GM21723 (cell line): Measurements from ENCODE around the gene PXDN.
"Not testable (repeated sequence)": the region's sequence is repeated elsewhere in the genome, so short reads cannot be mapped to it uniquely, and the experiment has no call there.

Experiments
- ATAC-seq: cut with Tn5 transposase; IDR thresholded peaks from one replicate; pipeline ENCODE4 v1.9.1; 2021; ENCODE audit warnings: mild to moderate bottlenecking, moderate library complexity; ENCODE audit not compliant: unreplicated experiment

The PXDN gene, protein sequence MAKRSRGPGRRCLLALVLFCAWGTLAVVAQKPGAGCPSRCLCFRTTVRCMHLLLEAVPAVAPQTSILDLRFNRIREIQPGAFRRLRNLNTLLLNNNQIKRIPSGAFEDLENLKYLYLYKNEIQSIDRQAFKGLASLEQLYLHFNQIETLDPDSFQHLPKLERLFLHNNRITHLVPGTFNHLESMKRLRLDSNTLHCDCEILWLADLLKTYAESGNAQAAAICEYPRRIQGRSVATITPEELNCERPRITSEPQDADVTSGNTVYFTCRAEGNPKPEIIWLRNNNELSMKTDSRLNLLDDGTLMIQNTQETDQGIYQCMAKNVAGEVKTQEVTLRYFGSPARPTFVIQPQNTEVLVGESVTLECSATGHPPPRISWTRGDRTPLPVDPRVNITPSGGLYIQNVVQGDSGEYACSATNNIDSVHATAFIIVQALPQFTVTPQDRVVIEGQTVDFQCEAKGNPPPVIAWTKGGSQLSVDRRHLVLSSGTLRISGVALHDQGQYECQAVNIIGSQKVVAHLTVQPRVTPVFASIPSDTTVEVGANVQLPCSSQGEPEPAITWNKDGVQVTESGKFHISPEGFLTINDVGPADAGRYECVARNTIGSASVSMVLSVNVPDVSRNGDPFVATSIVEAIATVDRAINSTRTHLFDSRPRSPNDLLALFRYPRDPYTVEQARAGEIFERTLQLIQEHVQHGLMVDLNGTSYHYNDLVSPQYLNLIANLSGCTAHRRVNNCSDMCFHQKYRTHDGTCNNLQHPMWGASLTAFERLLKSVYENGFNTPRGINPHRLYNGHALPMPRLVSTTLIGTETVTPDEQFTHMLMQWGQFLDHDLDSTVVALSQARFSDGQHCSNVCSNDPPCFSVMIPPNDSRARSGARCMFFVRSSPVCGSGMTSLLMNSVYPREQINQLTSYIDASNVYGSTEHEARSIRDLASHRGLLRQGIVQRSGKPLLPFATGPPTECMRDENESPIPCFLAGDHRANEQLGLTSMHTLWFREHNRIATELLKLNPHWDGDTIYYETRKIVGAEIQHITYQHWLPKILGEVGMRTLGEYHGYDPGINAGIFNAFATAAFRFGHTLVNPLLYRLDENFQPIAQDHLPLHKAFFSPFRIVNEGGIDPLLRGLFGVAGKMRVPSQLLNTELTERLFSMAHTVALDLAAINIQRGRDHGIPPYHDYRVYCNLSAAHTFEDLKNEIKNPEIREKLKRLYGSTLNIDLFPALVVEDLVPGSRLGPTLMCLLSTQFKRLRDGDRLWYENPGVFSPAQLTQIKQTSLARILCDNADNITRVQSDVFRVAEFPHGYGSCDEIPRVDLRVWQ (N-terminal part only)

DNA sequence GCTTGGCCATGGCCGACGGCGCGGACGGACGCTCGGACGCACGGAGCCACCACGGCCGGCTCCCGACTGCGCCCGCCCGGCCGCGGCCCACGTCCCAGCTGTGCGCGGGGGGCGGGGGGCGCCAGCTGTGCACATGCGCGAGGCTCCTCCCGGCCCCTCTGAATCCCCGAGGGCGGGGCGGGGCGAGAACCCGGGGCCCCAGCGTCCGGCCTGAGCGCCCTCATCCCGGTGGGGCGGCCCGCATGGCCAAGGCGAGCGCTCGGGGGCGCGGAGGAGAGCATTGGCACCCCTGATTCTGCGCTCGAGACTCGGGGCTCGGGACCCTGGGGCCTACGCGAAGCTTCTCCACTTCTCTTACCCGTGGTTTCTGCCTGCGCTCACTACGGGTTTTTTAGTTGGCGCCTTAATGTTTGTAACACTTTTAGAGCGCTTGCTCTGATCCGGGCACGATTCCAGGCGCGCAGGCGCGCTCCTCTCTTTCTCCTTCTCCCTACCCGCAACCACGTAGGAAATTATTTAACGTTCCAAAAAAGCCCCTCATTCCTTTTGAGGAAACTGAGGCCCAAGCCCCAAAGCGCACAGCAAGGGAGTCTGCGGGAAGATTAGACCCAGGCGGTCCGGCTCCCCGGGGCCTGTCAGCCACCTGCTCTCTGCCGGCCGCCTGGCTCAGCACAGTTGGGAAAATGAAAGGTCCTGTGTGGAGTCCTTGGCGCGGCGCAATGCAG, at the start of gene PXDN:
Gene PXDN, minus strand, starts transcription at position 70 of the 725 bp plus-strand sequence. Its CDS starts 60 bp downstream, at position 10.
- no peak for ATAC-seq

DNA sequence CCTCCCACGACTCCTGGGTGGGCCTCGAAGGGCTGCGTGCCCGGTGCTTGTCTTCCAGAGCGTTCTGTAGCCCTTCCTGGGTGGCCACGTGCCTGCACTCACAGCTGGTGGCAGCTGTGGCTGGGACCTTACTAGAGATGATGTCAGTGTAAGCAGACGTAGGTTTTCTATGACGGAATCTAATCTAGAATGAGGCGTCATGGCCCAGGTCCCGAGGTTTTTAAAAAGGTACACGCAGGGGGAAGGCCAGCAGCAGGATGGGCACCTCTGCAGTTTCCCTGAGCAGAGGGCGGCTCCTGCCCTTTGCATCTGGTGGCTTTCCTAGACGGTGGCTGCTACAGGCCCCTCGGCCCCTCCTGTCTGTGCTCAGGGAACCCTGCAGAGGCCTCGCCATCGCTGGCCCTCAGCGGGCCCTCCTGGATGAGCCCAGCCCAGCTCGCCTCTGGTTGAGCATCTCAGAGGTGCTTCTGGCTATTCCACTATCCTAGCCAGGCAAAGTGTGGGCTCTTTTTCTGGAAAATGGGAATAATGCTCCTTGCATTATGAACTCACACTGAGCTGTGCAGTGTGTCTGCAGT, 49.6 kb upstream of the PXDN start:
- no peak for ATAC-seq

DNA sequence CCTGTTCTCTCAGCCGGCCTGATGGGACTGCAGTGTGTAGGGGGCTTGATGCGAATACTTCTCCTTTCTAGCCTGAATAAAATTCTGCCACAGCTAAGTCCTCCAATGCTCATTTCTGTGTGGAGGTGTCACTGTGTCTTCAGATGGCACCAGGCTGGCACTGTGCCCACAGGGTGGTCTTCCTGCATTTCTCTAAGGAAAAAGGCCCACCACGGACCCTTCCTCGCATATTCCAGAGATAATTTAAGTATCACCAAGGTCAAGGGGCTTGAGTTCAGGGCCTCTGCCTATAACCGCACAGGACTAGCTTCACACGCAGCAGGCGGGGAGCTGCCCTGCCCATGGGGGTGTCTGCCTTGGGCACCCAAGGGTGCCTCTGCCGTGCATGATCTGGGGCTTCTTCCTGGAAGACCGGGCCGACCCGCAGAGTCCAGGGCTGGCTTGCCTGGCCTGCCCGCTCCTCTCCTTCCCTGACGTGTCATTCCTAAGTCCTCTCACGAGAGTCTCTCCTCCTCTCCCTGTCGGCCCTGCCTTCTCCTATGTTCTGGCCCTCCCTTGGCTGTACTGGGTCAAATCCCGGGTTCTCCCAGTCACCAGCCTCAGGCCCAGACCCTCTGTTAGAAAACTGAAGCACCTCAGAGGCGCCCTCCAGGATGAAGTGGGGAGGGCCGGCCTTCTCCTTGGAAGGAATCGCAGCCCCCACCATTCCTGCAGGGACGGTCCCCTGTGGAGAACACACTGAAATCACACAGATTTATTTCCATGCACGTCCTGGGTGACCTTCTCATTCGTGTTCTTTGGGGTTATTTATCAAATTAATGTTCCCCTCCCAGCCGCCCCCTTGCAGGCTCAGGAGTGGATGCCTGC, 48.9 kb upstream of the PXDN start:
- ATAC-seq = no peak

DNA sequence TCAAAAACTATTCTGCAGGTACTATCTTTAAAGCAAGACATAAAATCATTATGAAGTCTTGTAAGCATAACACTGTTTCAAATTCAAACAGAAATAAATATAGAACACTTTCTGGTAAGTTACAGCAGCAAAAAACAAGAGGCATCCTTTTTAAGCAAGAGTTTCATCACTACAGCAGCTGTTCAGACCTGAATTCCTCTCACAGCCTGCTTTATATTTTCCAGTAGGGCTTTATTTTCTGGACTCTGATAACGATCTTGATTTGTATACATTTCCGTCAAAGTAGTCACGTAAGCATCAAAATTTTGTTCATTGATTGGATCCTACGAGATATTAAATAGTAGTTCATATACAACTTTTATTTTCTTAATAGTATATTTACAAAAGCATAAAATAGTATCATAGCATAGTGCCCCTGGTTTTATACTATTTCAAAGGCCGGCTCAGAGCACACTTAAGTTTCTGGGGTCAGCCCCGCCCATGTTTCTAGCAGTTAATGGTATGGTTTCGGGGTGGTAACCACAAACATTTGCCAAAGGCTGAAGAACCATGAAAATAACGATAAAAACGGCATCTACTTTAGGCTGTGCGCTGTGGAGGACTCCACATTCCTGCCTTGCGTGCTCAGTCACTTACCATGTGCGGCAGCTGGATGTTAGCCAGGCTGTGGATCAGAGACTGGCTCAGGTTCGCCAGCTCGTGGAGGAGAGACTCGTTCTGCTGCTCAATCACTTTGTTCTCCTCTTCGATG, 47.5 kb upstream of the PXDN start:
- no peak for ATAC-seq

DNA sequence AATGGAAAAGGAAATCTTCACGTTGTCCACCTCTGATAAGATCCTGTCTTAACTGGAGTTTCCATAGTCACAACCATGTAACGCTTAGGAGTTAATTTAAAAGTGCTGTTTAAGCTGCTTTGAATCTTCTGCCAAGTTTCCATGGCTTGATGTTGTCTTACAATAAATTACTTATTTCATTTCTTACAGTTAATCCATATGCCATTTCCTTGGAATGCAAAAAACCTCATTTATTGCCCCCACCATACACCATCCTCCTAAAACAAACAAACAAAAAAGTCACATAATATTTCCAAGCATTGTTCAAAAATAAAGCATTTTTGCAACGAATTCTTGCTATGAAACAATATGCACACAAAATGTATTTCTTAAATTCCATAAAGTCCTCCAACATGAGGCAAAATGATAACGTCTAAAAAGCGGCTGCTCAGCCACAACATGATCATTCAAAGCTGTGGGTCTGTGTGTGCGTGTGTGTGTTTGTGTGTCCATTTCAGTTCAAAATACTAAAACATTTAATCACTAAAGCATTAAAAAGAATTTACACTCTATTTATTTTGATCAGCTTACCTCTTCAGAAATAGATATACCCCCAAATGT, 46.8 kb upstream of the PXDN start:
- no peak for ATAC-seq

DNA sequence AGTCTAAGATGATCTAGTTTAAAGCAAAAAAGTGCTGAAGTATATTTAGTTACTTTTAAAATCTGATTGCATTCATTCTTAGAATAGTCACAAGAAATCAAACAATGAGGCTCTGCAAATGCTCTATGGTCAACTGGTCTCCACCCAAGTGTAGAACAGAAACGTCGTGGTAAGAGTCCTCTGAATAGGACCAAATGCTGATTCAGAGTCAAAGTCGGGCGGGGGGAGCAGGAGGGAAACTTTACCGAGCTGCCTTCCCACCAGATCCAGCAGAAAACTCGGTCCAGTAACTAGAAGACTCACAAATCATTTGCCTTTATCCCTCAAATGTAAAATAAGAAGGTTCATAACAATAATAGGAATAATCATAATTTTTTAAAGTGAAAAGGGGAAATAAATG, 46.2 kb upstream of the PXDN start:
- ATAC-seq = no peak

DNA sequence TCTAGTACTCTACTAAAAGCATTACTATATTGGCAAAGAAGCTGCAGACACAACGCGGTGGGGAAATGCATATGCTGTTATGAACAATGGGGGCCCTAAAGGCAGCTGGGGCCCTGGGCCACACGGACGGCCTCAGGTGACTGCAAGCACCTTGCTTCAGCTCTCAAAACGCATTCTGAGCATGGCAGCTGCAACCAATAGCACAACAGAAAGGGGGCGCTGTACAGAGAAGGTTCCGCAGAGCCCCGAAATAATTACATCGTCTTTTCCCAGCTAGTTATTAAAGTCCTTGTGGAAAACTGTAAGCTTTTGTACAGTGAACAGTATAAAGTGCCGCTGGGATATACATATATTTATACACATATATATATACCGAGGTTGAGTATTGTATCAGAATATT, 45.3 kb upstream of the PXDN start:
- no peak for ATAC-seq

DNA sequence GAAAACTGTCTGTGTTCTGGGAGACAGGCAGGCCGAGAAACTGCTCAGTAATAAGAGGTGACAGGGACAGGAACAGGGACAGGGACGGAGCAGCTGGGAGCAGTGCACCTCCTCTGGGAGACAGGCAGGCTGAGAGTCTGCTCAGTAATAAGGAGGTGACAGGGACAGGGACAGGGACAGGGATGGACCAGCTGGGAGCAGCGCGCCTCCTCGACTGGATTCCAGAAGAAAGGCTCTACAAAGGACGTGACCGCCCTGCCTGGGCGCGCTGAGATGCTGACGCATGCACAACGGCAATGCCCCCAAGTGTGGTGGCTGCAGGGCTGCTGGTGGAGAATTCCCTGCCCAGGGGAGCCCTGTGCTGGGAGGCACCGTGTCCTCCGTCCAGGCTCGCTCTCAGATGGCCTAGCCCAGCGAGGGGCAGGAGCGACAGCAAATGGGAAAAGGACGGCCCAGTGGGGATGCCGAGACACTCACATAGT, 44.2 kb upstream of the PXDN start:
- ATAC-seq = no peak

DNA sequence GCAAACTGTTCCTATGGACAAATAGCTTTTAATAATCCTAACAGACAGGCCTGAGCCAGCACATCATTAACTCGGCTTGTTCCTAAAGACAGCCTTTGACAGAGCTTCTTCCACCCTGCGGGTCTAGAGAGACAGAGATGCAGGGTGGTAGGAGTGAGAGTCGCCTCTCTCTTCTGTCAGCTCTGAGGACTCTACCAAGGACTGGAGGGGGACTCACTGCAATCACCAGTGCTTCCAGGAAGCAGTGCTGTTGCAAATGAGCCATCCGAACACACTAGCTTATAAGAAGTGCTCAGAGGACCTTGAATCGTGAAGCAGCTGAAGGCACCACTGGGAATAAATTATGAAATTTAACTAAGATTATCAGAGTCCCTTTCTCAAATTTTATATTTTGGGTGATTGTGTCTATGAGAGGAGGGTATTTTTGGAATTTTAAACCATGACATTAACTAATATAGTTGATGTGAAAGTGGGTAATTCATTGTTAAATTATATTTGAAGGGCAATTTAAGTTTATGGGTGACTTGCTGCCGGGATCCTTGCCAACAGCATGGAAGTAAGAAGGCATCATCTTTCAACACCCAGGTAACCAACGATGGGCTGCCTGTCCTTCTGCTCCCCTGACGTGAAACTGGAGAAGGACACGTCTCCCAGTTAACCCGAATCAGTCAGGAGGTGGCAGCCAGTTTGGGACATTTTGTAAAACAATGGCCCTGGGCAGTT, 43.6 kb upstream of the PXDN start:
- ATAC-seq = no peak

DNA sequence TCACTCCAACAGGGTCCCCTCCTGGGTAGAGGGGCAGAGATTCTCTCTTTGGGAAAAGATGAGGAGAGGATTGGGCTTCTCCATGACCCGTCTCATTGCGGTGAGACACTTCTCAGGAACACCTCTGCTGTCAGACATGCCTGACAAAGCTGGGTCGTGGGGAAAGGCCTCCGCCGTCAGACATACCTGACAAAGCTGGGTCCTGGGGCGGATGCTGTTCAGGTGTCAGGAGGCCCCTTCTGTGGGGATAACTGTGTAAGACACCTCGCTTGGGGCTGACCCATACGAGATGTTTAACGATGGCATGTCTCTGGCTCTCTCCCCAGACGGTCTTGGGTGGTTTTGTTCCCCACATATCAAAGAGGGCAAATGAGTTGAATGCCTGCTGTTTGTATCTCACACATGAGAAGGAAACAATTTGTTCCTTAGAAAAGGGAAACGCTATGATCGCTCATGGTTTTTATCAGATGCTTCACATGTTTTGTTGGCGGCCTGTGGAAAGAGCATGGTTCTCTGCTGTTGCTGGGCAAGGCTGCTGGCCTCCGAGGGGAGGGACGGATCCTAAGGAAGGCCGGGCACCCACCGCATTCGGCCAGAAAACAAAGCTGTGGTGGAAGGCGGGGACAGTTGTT, 40.8 kb upstream of the PXDN start:
- no peak for ATAC-seq

DNA sequence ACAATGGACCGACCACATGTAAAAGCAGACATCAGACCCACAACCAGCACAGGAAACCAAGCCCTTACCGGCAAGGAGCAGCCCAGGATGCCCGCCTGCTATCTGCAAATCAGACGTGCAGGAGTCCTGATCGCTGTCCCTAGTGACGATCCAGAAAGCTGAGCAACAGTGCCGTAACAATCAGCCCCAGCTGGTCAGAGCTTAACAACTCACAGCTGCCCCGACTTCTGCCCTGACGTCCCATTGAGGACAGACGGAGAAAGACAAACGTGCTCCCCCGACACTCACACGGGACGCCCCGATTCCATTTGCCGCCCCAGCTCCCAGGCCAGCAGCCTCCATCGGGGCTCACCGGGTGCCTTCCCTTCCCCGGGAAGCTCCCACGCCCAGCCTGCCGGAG, 39.8 kb upstream of the PXDN start:
- no peak for ATAC-seq

DNA sequence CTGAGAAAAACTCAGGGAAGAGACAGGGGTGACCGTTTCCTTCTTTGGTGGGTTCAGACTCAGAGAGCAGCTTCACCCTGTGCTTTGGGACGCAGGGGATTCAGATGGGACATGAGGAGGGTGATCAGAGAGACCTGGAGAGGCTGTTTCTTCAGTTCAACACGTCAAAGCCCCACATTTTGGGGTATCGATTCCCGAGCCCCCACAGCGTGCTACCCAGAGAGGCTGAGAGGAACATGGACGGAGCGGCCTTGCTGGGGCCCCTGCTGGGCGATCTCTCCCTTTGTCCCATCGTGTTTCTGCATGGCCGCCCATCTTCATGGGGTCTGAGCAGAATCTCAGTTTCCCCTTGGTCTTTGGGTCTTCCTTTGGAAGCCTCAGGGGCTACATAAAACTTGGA, 38.2 kb upstream of the PXDN start:
- ATAC-seq = no peak

DNA sequence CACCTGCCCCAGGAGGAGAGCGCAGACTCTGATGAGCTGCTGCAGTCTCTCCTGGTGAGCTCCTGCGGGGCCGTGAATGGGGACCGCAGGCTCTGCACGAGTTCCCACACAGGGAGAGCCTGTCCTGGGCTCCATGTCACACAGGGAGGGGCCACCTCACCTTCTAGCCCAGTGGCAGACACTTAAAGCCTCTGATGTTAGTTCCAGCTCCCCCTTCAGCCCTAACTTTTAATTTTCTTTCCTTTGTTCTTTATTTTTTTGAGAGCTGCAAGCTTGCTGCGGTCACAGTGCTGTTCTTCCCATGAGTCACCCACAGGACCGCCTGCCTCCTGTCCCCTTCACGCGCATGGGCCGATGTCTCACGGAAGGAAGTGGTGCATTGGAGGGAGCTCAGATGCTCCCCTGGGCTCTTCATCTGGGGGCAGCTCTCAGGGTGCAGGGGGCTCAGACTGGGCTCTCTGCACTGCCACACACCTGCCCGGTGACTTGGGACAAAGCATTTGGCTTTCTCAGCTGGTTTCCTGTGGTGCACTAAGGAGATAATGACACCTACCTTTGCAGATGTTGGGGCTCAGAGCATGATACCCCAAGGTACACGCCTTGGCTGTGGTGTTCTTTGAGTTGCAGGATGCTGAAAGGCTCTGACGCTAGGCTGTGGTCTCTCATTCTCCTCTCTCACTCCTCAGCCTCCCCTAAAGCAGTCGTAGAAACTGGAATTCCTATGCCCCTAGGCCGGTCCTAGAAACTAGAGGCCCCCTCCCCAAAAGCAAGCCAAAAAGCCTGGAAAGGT, 37.2 kb upstream of the PXDN start:
- no peak for ATAC-seq

DNA sequence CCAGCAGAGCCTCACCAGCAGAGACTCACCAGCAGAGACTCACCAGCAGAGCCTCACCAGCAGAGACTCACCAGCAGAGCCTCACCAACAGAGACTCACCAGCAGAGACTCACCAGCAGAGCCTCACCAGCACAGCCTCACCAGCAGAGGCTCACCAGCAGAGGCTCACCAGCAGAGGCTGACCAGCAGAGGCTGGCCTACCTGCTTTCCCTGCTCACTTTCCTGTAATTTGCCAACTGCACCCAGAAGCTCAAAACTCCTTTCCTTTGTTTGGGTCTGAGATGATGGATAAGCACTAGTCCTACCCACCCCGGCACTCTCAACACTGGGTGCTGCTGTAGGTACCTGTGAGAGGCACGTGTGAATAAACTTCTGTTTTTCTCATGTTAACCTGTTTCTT, 36.4 kb upstream of the PXDN start:
- ATAC-seq = no peak

DNA sequence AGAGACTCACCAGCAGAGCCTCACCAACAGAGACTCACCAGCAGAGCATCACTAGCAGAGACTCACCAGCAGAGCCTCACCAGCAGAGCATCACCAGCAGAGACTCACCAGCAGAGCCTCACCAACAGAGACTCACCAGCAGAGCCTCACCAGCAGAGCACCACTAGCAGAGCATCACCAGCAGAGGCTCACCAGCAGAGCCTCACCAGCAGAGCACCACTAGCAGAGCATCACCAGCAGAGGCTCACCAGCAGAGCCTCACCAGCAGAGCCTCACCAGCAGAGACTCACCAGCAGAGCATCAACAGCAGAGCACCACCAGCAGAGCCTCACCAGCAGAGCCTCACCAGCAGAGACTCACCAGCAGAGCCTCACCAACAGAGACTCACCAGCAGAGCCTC, 35.7 kb upstream of the PXDN start:
- not testable (repeated sequence) for ATAC-seq

DNA sequence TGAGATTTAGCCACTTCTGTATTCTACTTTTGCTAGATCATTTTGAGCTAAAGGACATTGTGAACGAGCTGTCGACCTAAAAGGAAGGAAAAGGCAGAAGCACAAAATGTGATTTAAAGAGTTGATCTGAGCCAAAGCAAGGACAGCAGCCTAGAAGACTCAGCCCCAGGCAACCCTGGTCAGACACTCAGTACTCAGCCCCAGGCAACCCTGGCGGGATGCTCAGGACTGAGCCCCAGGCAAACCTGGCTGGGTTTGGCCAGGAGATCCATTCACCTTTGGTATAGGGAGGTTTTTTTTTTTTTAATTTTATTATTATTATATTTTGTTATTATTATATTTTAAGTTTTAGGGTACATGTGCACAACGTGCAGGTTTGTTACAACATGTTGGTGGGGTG, 34.3 kb upstream of the PXDN start:
- ATAC-seq = no peak
